Nephron (organoid): ENCODE measurements around the gene UBP1.

Experiments
- H3K27ac Mint-ChIP-seq, 3 experiments: 2 replicates each; pipeline ENCODE4 v1.8.0; 2020; ENCODE audit warnings: mixed read lengths in 3 of 3, mild to moderate bottlenecking in 2 of 3, moderate library complexity in 1 of 3
- H3K27me3 Mint-ChIP-seq: 2 replicates; pipeline ENCODE4 v1.8.0; 2021; ENCODE audit warnings: low read depth, mild to moderate bottlenecking, moderate library complexity, mixed read lengths
- H3K36me3 Mint-ChIP-seq: 2 replicates; pipeline ENCODE4 v1.8.0; 2020; ENCODE audit warnings: low read depth, mixed read lengths
- H3K4me1 Mint-ChIP-seq: 2 replicates; pipeline ENCODE4 v1.8.0; 2020; ENCODE audit warnings: mixed read lengths
- H3K4me3 Mint-ChIP-seq, 3 experiments: 2 replicates each; pipeline ENCODE4 v1.8.0; 2020; ENCODE audit warnings: mild to moderate bottlenecking in 3 of 3, mixed read lengths in 3 of 3, moderate library complexity in 2 of 3
- H3K9me3 Mint-ChIP-seq: 2 replicates; pipeline ENCODE4 v1.8.0; 2020; ENCODE audit warnings: mixed read lengths
- CTCF ChIP-seq, 3 experiments: fragments of 200-600 bp; sonication (generic); IDR thresholded peaks; one replicate each; pipeline ENCODE4 v1.5.0; 2021; ENCODE audit warnings: antibody characterized with exemption in 3 of 3; ENCODE audit not compliant: unreplicated experiment in 3 of 3

Gene UBP1

GRCh38 chr3:33392703-33393125 lies 47.5 kb downstream of the UBP1 start:
- Mint-ChIP-seq H3K4me1 (no peaks in the 10 kb centered on the region), H3K27me3 (no peaks in the 10 kb centered on the region), H3K4me3 (no peak overlapping the region), H3K27ac (no peak overlapping the region), H3K36me3 (peaks cover 74% of the 10 kb centered on the region), H3K9me3 (no peaks in the 10 kb centered on the region)
- no peak for TF ChIP-seq CTCF (IDR thresholded peaks at IDR 0.05; ENCODE audit: unreplicated experiment in 3 of 3)

GRCh38 chr3:33392144-33392543 lies 48.1 kb downstream of the UBP1 start:
- H3K9me3 Mint-ChIP-seq = no peaks in the 10 kb centered on the region
- H3K36me3 Mint-ChIP-seq = peaks cover 68% of the 10 kb centered on the region
- no peak overlapping the region for H3K4me3 Mint-ChIP-seq
- H3K4me1 Mint-ChIP-seq = no peaks in the 10 kb centered on the region
- H3K27me3 Mint-ChIP-seq = no peaks in the 10 kb centered on the region
- TF ChIP-seq CTCF (IDR thresholded peaks at IDR 0.05; ENCODE audit: unreplicated experiment in 3 of 3) = no peak
- no peak overlapping the region for H3K27ac Mint-ChIP-seq

GRCh38 chr3:33391255-33391995 lies 48.8 kb downstream of the UBP1 start:
- no peaks in the 10 kb centered on the region for H3K9me3 Mint-ChIP-seq
- no peaks in the 10 kb centered on the region for H3K4me1 Mint-ChIP-seq
- H3K4me3 Mint-ChIP-seq = no peak overlapping the region
- H3K36me3 Mint-ChIP-seq = peaks cover 68% of the 10 kb centered on the region
- TF ChIP-seq CTCF (IDR thresholded peaks at IDR 0.05; ENCODE audit: unreplicated experiment in 3 of 3) = no peak
- H3K27ac Mint-ChIP-seq = no peak overlapping the region
- H3K27me3 Mint-ChIP-seq = no peaks in the 10 kb centered on the region

- H3K4me1 Mint-ChIP-seq = no peaks in the 10 kb centered on the region
These were observed 50.3 kb downstream of the UBP1 start for GRCh38 chr3:33389908-33390307.

GRCh38 chr3:33388374-33389100 lies 51.7 kb downstream of the UBP1 start:
- TF ChIP-seq CTCF (IDR thresholded peaks at IDR 0.05; ENCODE audit: unreplicated experiment in 3 of 3) = no peak
- H3K27ac Mint-ChIP-seq = peak overlapping the region in 1 of 3 experiments; percentile 19
- H3K36me3 Mint-ChIP-seq = peaks cover 70% of the 10 kb centered on the region

More at GRCh38 chr3:33389908-33390307, 50.3 kb downstream of the UBP1 start:
- peak overlapping the region in 1 of 3 experiments; percentile 12 for H3K27ac Mint-ChIP-seq
- no peaks in the 10 kb centered on the region for H3K27me3 Mint-ChIP-seq
- no peaks in the 10 kb centered on the region for H3K9me3 Mint-ChIP-seq
- no peak overlapping the region for H3K4me3 Mint-ChIP-seq
- TF ChIP-seq CTCF (IDR thresholded peaks at IDR 0.05; ENCODE audit: unreplicated experiment in 3 of 3) = no peak
- H3K36me3 Mint-ChIP-seq = peaks cover 62% of the 10 kb centered on the region

More at GRCh38 chr3:33388374-33389100, 51.7 kb downstream of the UBP1 start:
- H3K4me3 Mint-ChIP-seq = no peak overlapping the region
- no peaks in the 10 kb centered on the region for H3K27me3 Mint-ChIP-seq
- no peaks in the 10 kb centered on the region for H3K4me1 Mint-ChIP-seq
- H3K9me3 Mint-ChIP-seq = no peaks in the 10 kb centered on the region
